Immature natural killer cell (primary cell): ENCODE measurements around the gene HTT. TPM values are rescaled to one million over a fixed set of nuclear protein-coding genes. Genes with fewer than 3 reads are reported as not detected.
"Not testable (repeated sequence)": the region's sequence is repeated elsewhere in the genome, so short reads cannot be mapped to it uniquely, and the experiment has no call there.

ENCODE experiments used
- DNase-seq, 3 donors: peaks; one replicate each; pipeline ENCODE4 v3.0.0; 2022; ENCODE audit warnings: mixed read lengths in 1 of 3
- H3K27ac Mint-ChIP-seq, 6 donors: one replicate each; pipeline ENCODE4 v1.8.0; 2020; ENCODE audit warnings: mixed read lengths in 6 of 6, mild to moderate bottlenecking in 5 of 6, inconsistent platforms in 4 of 6, moderate library complexity in 3 of 6
- H3K27me3 Mint-ChIP-seq, 3 donors: one replicate each; pipeline ENCODE4 v1.8.0; 2020 to 2021; ENCODE audit warnings: low read depth in 3 of 3, mild to moderate bottlenecking in 3 of 3, mixed read lengths in 3 of 3, moderate library complexity in 3 of 3, inconsistent platforms in 1 of 3
- H3K36me3 Mint-ChIP-seq, 3 donors: one replicate each; pipeline ENCODE4 v1.8.0; 2020; ENCODE audit warnings: mixed read lengths in 3 of 3, inconsistent platforms in 2 of 3, mild to moderate bottlenecking in 2 of 3
- H3K4me1 Mint-ChIP-seq, 2 donors: one replicate each; pipeline ENCODE4 v1.8.0; 2020; ENCODE audit warnings: inconsistent platforms in 2 of 2, mild to moderate bottlenecking in 2 of 2, mixed read lengths in 2 of 2, moderate library complexity in 1 of 2
- H3K4me3 Mint-ChIP-seq, 5 donors: one replicate each; pipeline ENCODE4 v1.8.0; 2020; ENCODE audit warnings: mild to moderate bottlenecking in 5 of 5, mixed read lengths in 5 of 5, inconsistent platforms in 3 of 5, moderate library complexity in 3 of 5
- H3K9me3 Mint-ChIP-seq, 6 donors: one replicate each; pipeline ENCODE4 v1.8.0; 2020; ENCODE audit warnings: mild to moderate bottlenecking in 6 of 6, mixed read lengths in 6 of 6, inconsistent platforms in 4 of 6, moderate library complexity in 3 of 6
- polyA plus RNA-seq, 3 donors: library from polyadenylated mRNA; unstranded; fragments of 300-500 nt; fragmentation: Illumina TruSeq; gene quantifications; one replicate each; pipeline ENCODE4 v1.2.3, GENCODE V29; 2021

Gene HTT
- polyA plus RNA-seq, 3 donors from 2014 or later = 5.3 to 16.9 (median 6.2) TPM

DNA sequence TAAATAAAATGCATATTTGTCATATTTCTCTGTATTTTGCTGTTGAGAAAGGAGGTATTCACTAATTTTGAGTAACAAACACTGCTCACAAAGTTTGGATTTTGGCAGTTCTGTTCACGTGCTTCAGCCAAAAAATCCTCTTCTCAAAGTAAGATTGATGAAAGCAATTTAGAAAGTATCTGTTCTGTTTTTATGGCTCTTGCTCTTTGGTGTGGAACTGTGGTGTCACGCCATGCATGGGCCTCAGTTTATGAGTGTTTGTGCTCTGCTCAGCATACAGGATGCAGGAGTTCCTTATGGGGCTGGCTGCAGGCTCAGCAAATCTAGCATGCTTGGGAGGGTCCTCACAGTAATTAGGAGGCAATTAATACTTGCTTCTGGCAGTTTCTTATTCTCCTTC, 3.3 kb downstream of the HTT start:
- Mint-ChIP-seq H3K4me3 (peak overlapping the region in 1 of 5 donors; percentile 14), H3K4me1 (peaks cover 38 to 67% of the 10 kb centered on the region in 2 donors), H3K9me3 (no peaks in the 10 kb centered on the region), H3K27ac (peak overlapping the region in 1 of 6 donors; percentile 38), H3K36me3 (peaks cover 0 to 4% (median 0%) of the 10 kb centered on the region in 3 donors), H3K27me3 (peaks cover 0 to 3% (median 0%) of the 10 kb centered on the region in 3 donors)
- DNase-seq = no peak

- Mint-ChIP-seq H3K36me3 (peaks cover 0 to 4% (median 3%) of the 10 kb centered on the region in 3 donors), H3K4me1 (peaks cover 40 to 78% of the 10 kb centered on the region in 2 donors), H3K27ac (peak overlapping the region in 1 of 6 donors; percentile 4), H3K27me3 (no peaks in the 10 kb centered on the region), H3K4me3 (no peak overlapping the region), H3K9me3 (no peaks in the 10 kb centered on the region)
- DNase-seq = no peak
Observed at GRCh38 chr4:3079694-3080123, 5.2 kb downstream of the HTT start.

- Mint-ChIP-seq H3K27ac (peak overlapping the region in 2 of 6 donors; percentile 19 to 74), H3K4me3 (peak overlapping the region in 1 of 5 donors; percentile 14), H3K36me3 (peaks cover 0 to 7% (median 3%) of the 10 kb centered on the region in 3 donors), H3K4me1 (peaks cover 22 to 67% of the 10 kb centered on the region in 2 donors), H3K9me3 (no peaks in the 10 kb centered on the region), H3K27me3 (no peaks in the 10 kb centered on the region)
- DNase-seq = no peak
Observed at GRCh38 chr4:3082925-3083515, 8.5 kb downstream of the HTT start.

DNA sequence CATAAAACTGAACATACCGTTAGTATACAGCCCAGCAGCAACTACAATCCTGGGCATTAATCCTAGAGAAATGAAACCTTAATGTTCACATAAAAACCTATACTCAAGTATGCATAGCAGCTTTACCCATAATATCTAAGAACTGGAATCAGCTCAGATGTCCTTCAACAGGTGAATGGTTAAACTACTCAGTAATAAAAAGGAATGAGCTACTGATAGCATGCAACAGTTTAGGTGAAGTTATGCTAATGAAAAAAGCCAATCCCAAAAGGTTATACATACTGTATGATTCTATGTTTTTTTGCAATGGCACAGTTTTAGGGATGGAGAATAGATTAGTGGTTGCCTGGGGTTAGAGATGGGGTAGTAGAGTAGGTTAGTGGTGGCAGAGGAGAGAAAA, 9.3 kb downstream of the HTT start:
- no peak overlapping the region for H3K4me3 Mint-ChIP-seq
- no peaks in the 10 kb centered on the region for H3K9me3 Mint-ChIP-seq
- H3K4me1 Mint-ChIP-seq = peaks cover 20 to 64% of the 10 kb centered on the region in 2 donors
- H3K27me3 Mint-ChIP-seq = no peaks in the 10 kb centered on the region
- H3K27ac Mint-ChIP-seq = no peak overlapping the region
- DNase-seq = no peak
- peaks cover 3 to 5% (median 4%) of the 10 kb centered on the region in 3 donors for H3K36me3 Mint-ChIP-seq

- no peak overlapping the region for H3K4me3 Mint-ChIP-seq
- peak overlapping the region in 1 of 6 donors; percentile 2 for H3K27ac Mint-ChIP-seq
- H3K4me1 Mint-ChIP-seq = peaks cover 12 to 43% of the 10 kb centered on the region in 2 donors
- no peaks in the 10 kb centered on the region for H3K9me3 Mint-ChIP-seq
- DNase-seq = no peak
- no peaks in the 10 kb centered on the region for H3K27me3 Mint-ChIP-seq
- peaks cover 3 to 11% (median 8%) of the 10 kb centered on the region in 3 donors for H3K36me3 Mint-ChIP-seq
Observed at GRCh38 chr4:3085948-3086670, 11.6 kb downstream of the HTT start.

DNA sequence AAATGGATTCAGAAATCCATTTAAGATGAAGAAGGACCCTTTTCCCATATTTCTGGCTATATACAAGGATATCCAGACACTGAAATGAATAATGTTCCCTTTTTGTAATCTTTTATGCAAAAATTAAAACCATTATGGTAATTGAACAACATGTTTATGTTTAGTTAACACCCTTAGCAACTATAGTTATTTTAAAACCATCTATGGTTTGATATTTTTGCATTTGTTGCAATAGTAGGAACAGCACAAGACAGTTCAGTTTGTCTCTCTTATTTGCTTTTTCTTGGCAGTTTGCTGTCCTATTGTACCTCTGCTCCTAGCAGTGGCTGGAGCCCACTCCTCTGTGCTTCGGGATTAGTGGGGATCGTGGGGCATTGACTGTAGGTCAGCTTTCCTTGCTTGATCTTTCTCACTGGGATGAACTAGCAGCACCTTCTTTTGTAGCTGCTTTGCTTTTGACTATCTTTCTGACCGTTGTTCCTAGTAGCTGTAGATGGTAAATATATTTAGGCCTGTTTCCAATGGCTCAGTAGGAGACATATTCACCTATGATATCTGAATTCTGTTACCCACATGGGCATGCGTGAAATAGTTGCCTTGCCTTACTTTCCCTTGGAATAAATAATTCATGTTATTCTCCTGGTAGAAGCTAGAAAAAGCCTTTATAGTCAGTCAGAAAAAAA, 12.8 kb downstream of the HTT start:
- no peak overlapping the region for H3K27ac Mint-ChIP-seq

GRCh38 chr4:3091464-3091863, 17.0 kb downstream of the HTT start:
- DNase-seq = no peak
- H3K4me1 Mint-ChIP-seq = peaks cover 0 to 17% of the 10 kb centered on the region in 2 donors
- peak overlapping the region in 3 of 6 donors; percentile 20 to 34 (median 28) for H3K27ac Mint-ChIP-seq
- peaks cover 0 to 1% (median 0%) of the 10 kb centered on the region in 3 donors for H3K27me3 Mint-ChIP-seq
- no peaks in the 10 kb centered on the region for H3K9me3 Mint-ChIP-seq
- H3K36me3 Mint-ChIP-seq = peaks cover 11 to 27% (median 21%) of the 10 kb centered on the region in 3 donors
- no peak overlapping the region for H3K4me3 Mint-ChIP-seq

More for the DNA sequence above, 12.8 kb downstream of the HTT start:
- Mint-ChIP-seq H3K36me3 (peaks cover 3 to 11% (median 8%) of the 10 kb centered on the region in 3 donors), H3K4me1 (peaks cover 7 to 40% of the 10 kb centered on the region in 2 donors), H3K27me3 (no peaks in the 10 kb centered on the region), H3K9me3 (no peaks in the 10 kb centered on the region), H3K4me3 (no peak overlapping the region)
- DNase-seq = no peak

GRCh38 chr4:3094701-3095100, 20.2 kb downstream of the HTT start:
- DNase-seq, H3K27me3 Mint-ChIP-seq, H3K9me3 Mint-ChIP-seq, H3K27ac Mint-ChIP-seq, H3K4me3 Mint-ChIP-seq: not testable (repeated sequence)
- Mint-ChIP-seq H3K4me1 (peaks cover 2 to 12% of the 10 kb centered on the region in 2 donors), H3K36me3 (peaks cover 16 to 20% (median 18%) of the 10 kb centered on the region in 3 donors)

GRCh38 chr4:3096202-3096601, 21.7 kb downstream of the HTT start:
- Mint-ChIP-seq H3K9me3 (no peaks in the 10 kb centered on the region), H3K27ac (no peak overlapping the region), H3K36me3 (peaks cover 16 to 25% (median 18%) of the 10 kb centered on the region in 3 donors), H3K27me3 (peaks cover 0 to 6% (median 0%) of the 10 kb centered on the region in 3 donors), H3K4me3 (no peak overlapping the region), H3K4me1 (peaks cover 2 to 12% of the 10 kb centered on the region in 2 donors)
- DNase-seq = no peak

DNA sequence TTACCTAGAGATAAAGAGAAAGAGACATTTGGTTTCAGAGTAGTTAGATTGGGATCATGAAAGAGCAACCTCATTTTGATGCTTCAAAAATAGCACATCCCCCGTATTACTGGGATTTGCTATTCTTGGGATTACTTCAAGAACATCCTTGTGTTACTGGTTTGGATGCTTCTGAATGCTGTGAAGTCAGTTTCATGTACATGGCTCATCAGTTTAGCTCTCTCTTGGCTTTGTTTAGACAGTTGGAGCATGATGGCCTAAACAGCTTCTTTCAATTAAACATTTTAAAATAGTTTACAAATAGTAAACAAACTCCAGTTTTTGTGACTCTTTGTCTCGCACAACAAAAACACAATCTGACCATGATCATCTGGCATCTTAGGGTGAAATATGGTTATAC, 23.9 kb downstream of the HTT start:
- peaks cover 0 to 2% of the 10 kb centered on the region in 2 donors for H3K4me1 Mint-ChIP-seq
- H3K4me3 Mint-ChIP-seq = no peak overlapping the region
- H3K27me3 Mint-ChIP-seq = peaks cover 0 to 6% (median 0%) of the 10 kb centered on the region in 3 donors
- no peak overlapping the region for H3K27ac Mint-ChIP-seq
- DNase-seq = no peak
- H3K36me3 Mint-ChIP-seq = peaks cover 12 to 25% (median 19%) of the 10 kb centered on the region in 3 donors
- H3K9me3 Mint-ChIP-seq = no peaks in the 10 kb centered on the region

DNA sequence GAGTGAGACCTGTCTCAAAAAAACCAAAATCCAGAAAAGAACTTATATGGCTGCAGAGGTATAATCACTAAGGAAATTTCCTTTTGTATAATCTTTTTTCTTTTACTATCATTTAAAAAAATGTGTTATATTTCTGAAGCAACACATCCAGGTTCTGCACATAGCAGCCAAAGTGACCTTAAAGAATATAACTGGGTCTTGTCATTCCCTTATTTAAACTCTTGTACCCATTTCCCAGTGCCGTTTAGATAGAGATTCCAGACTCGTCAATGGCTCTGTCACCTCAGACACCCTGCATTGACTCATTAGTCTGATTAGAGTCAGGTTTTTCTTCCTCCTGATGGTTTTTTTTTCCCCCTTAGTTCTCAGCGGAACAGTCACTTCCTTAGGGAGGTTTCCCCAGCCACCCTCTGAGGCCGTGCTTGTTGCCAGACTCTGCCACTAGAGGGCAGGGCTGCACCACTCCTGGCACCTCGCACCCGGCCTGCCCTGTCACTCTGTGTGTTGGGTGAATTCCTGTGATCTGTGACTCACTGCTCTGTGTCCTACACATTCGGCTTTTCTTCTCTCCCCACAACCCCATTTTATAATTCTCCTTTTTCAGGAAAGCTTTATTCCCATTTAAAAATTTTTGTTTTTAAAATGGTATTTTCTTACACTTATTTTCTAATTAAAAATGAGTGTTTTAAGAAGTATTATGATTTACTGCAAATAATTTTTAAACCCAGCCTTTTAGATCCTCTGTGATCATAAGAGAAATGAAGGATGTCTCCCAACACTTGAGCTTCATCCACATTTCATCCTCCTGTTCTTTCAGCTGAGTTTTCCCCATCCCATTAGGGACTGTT, 32.1 kb downstream of the HTT start:
- peak; percentile 70 to 77 (median 70) for DNase-seq
- H3K4me1 Mint-ChIP-seq = peaks cover 6 to 9% of the 10 kb centered on the region in 2 donors
- peaks cover 18 to 50% (median 18%) of the 10 kb centered on the region in 3 donors for H3K36me3 Mint-ChIP-seq
- peaks cover 0 to 2% (median 0%) of the 10 kb centered on the region in 6 donors for H3K9me3 Mint-ChIP-seq
- peak overlapping the region in 4 of 6 donors; percentile 11 to 61 (median 50) for H3K27ac Mint-ChIP-seq
- peaks cover 0 to 4% (median 3%) of the 10 kb centered on the region in 3 donors for H3K27me3 Mint-ChIP-seq
- no peak overlapping the region for H3K4me3 Mint-ChIP-seq

DNA sequence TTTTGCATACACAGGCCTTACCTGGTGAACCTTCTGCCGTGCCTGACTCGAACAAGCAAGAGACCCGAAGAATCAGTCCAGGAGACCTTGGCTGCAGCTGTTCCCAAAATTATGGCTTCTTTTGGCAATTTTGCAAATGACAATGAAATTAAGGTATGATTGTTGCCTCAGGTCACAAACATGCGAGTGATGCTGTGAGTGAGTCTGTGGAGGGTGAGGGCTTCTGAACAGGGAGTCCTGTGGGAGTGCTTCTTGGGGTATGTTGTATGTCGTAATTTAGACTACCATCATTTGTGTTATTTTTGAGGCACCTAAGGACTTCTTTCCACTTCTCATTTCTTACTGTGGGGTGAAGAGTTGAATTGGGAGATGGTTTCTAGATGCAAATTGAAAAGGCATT, 32.8 kb downstream of the HTT start:
- no peak for DNase-seq
- Mint-ChIP-seq H3K27me3 (peaks cover 0 to 4% (median 3%) of the 10 kb centered on the region in 3 donors), H3K36me3 (peaks cover 18 to 46% (median 23%) of the 10 kb centered on the region in 3 donors), H3K27ac (no peak overlapping the region), H3K4me3 (no peak overlapping the region), H3K4me1 (peaks cover 6 to 9% of the 10 kb centered on the region in 2 donors), H3K9me3 (peaks cover 0 to 2% (median 0%) of the 10 kb centered on the region in 6 donors)

DNA sequence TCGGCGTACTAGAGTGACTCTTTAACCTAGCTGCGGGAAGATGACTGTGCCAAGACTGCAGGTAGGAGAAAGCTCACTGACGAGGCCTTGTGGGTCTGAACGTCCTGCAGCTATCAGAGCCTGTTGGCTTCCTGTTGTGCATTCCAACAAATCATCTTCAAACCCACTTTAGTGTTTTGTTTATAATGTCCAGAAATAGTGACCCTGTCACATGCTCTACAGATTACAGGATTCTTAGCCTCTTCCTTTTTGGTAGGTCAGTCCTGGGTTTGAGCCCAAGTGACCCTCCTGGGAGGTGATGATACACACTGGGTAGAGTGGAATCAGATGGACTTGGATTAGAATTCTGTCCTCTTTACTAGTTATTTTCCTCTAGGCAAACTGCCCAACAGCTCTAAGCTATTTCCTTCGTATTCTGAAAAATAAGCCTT, 33.2 kb downstream of the HTT start:
- Mint-ChIP-seq H3K27ac (no peak overlapping the region), H3K9me3 (peaks cover 0 to 2% (median 0%) of the 10 kb centered on the region in 6 donors)
- no peak for DNase-seq

More for the DNA sequence above, 33.2 kb downstream of the HTT start:
- Mint-ChIP-seq H3K4me1 (peaks cover 6 to 9% of the 10 kb centered on the region in 2 donors), H3K27me3 (peaks cover 0 to 4% (median 3%) of the 10 kb centered on the region in 3 donors), H3K4me3 (no peak overlapping the region), H3K36me3 (peaks cover 16 to 47% (median 27%) of the 10 kb centered on the region in 3 donors)
